OCI-LY1 (cell line): Measurements from ENCODE around the gene MBNL2.

ENCODE experiments used
- H2AFZ ChIP-seq: fragments of 200-600 bp; sonication (generic), shearing (Covaris generic); 2 replicates; pipeline ENCODE4 v1.6.0; 2014; ENCODE audit warnings: antibody characterized with exemption, mild to moderate bottlenecking, low read length
- H3F3A ChIP-seq: fragments of 200-600 bp; sonication (generic), shearing (Covaris generic); 2 replicates; pipeline ENCODE4 v1.6.0; 2014; ENCODE audit warnings: mild to moderate bottlenecking, antibody characterized with exemption, low read length, moderate library complexity; ENCODE audit not compliant: insufficient read depth
- H3K27ac ChIP-seq: fragments of 200-600 bp; sonication (generic); 2 replicates; pipeline ENCODE4 v1.5.1; 2014; ENCODE audit warnings: low read length, mixed run types, mild to moderate bottlenecking, low read depth; ENCODE audit not compliant: poor library complexity, severe bottlenecking
- H3K27me3 ChIP-seq: fragments of 200-600 bp; sonication (generic); 2 replicates; pipeline ENCODE4 v1.6.0; 2014; ENCODE audit warnings: antibody characterized with exemption, mild to moderate bottlenecking, low read length, moderate library complexity; ENCODE audit not compliant: insufficient read depth
- H3K36me3 ChIP-seq: fragments of 200-600 bp; sonication (generic); 2 replicates; pipeline ENCODE4 v1.6.1; 2014; ENCODE audit warnings: mild to moderate bottlenecking, antibody characterized with exemption, low read length, moderate library complexity, mixed read lengths; ENCODE audit not compliant: insufficient read depth
- H3K4me1 ChIP-seq: fragments of 200-600 bp; sonication (generic); 2 replicates; pipeline ENCODE4 v1.5.1; 2014; ENCODE audit warnings: mild to moderate bottlenecking, low read length, moderate library complexity; ENCODE audit not compliant: insufficient read depth, severe bottlenecking
- H3K4me2 ChIP-seq: fragments of 200-600 bp; sonication (generic), shearing (Covaris generic); 2 replicates; pipeline ENCODE4 v1.6.1; 2014; ENCODE audit warnings: low read length
- H3K4me3 ChIP-seq: fragments of 200-600 bp; sonication (generic); 2 replicates; pipeline ENCODE4 v1.5.1; 2014; ENCODE audit warnings: low read length, low read depth, mild to moderate bottlenecking, mixed read lengths; ENCODE audit not compliant: poor library complexity, severe bottlenecking
- H3K79me2 ChIP-seq: fragments of 200-600 bp; shearing (Covaris generic); 2 replicates; pipeline ENCODE4 v1.6.1; 2016; ENCODE audit warnings: mixed run types, low read length, mixed read lengths; ENCODE audit not compliant: insufficient read depth
- H3K9ac ChIP-seq: fragments of 200-600 bp; sonication (generic), shearing (Covaris generic); 2 replicates; pipeline ENCODE4 v1.6.1; 2014; ENCODE audit warnings: mild to moderate bottlenecking, low read length, mixed read lengths
- H3K9me2 ChIP-seq: fragments of 200-600 bp; sonication (generic), shearing (Covaris generic); 2 replicates; pipeline ENCODE4 v1.6.1; 2014; ENCODE audit warnings: low read depth, mild to moderate bottlenecking, low read length, mixed read lengths
- H3K9me3 ChIP-seq: fragments of 200-600 bp; shearing (Covaris generic); 2 replicates; pipeline ENCODE4 v1.6.1; 2014; ENCODE audit warnings: low read length, mixed read lengths
- H4K20me1 ChIP-seq: fragments of 200-600 bp; sonication (generic), shearing (Covaris generic); 2 replicates; pipeline ENCODE4 v1.6.0; 2016; ENCODE audit warnings: mild to moderate bottlenecking, low read length; ENCODE audit not compliant: insufficient read depth
- EZH2 ChIP-seq: fragments of 200-600 bp; sonication (generic), shearing (Covaris generic); IDR thresholded peaks from 2 replicates; pipeline ENCODE4 v1.8.0; 2017; ENCODE audit warnings: borderline replicate concordance, mixed run types, mild to moderate bottlenecking, antibody characterized with exemption, low read length, moderate library complexity, mixed read lengths
- TF ChIP-seq, protein P1 (sequence below): fragments of 200-600 bp; sonication (generic), shearing (Covaris generic); IDR thresholded peaks from 2 replicates; pipeline ENCODE4 v1.5.1; 2017; ENCODE audit warnings: mild to moderate bottlenecking, antibody characterized with exemption, low read length, moderate library complexity, mixed read lengths

Gene MBNL2

DNA sequence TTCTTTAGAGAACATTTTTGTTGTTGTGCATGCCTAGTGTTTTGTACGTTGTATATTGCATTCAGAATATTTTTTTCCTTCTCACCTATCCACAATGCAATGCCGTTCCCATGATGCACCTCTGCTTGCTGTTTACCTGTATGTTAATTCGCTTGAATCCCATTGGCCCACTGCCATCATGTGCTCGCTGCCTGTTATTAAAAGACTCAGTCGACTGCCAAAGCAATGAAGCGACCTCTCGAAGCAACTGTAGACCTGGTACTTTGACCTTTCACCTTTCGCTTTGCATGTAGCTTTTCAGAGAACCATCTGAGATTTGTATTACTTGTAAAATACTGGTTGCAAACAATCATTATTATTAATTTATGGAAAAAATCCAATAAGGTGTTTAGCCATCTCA lies 134.5 kb downstream of the MBNL2 start:
- no peak overlapping the region for H2AFZ ChIP-seq
- H3K27me3 ChIP-seq = no peaks in the 10 kb centered on the region
- H3K9me3 ChIP-seq = no peaks in the 10 kb centered on the region
- peaks cover 20% of the 10 kb centered on the region; the same call in 1 of the 2 replicates for H3K36me3 ChIP-seq
- no peak overlapping the region for H3K27ac ChIP-seq
- H3K4me2 ChIP-seq = no peak overlapping the region
- peaks cover 9% of the 10 kb centered on the region for H3K4me1 ChIP-seq
- H3K79me2 ChIP-seq = no peaks in the 10 kb centered on the region
- no peak overlapping the region for H3K4me3 ChIP-seq
- no peaks in the 10 kb centered on the region for H3F3A ChIP-seq
- no peak overlapping the region for H3K9ac ChIP-seq
- no peak for TF ChIP-seq EZH2
- TF ChIP-seq, protein P1, sequence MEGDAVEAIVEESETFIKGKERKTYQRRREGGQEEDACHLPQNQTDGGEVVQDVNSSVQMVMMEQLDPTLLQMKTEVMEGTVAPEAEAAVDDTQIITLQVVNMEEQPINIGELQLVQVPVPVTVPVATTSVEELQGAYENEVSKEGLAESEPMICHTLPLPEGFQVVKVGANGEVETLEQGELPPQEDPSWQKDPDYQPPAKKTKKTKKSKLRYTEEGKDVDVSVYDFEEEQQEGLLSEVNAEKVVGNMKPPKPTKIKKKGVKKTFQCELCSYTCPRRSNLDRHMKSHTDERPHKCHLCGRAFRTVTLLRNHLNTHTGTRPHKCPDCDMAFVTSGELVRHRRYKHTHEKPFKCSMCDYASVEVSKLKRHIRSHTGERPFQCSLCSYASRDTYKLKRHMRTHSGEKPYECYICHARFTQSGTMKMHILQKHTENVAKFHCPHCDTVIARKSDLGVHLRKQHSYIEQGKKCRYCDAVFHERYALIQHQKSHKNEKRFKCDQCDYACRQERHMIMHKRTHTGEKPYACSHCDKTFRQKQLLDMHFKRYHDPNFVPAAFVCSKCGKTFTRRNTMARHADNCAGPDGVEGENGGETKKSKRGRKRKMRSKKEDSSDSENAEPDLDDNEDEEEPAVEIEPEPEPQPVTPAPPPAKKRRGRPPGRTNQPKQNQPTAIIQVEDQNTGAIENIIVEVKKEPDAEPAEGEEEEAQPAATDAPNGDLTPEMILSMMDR = no peak
- no peaks in the 10 kb centered on the region for H4K20me1 ChIP-seq
- no peaks in the 10 kb centered on the region for H3K9me2 ChIP-seq

GRCh38 chr13:97359181-97360057 lies 137.3 kb downstream of the MBNL2 start:
- Histone ChIP-seq H4K20me1 (no peaks in the 10 kb centered on the region), H3K9me3 (no peaks in the 10 kb centered on the region), H3K27me3 (no peaks in the 10 kb centered on the region), H3K4me2 (no peak overlapping the region), H3K27ac (no peak overlapping the region), H3K4me1 (peaks cover 9% of the 10 kb centered on the region), H3K4me3 (no peak overlapping the region), H2AFZ (no peak overlapping the region), H3K79me2 (no peaks in the 10 kb centered on the region), H3F3A (no peaks in the 10 kb centered on the region), H3K9me2 (no peaks in the 10 kb centered on the region), H3K9ac (no peak overlapping the region), H3K36me3 (peaks cover 26% of the 10 kb centered on the region; the same call in 1 of the 2 replicates)
- TF ChIP-seq, protein P1 = peak; percentile 99
- no peak for TF ChIP-seq EZH2

DNA sequence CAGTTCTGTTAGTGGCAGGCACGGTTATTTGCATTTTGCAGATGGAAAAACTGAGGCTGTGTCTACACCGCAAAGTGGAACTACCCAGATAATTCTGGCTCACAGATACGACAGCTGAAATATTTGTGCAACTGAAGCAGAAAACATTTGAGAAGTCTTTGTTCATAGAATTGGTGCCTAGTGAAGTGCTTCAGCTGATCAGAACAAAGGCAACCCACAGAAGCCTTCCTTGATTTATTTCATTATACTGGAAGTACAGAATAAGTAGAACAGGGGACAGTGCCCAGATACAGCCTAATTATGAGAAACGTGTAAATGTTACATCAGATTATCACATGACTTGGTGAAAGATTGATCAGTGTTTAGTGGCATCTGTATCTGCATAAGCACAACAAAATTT lies 138.5 kb downstream of the MBNL2 start:
- H3K9me3 ChIP-seq = no peaks in the 10 kb centered on the region
- no peak overlapping the region for H2AFZ ChIP-seq
- peaks cover 9% of the 10 kb centered on the region for H3K4me1 ChIP-seq
- TF ChIP-seq EZH2 = no peak
- no peaks in the 10 kb centered on the region for H3K9me2 ChIP-seq
- H4K20me1 ChIP-seq = no peaks in the 10 kb centered on the region
- H3K4me3 ChIP-seq = no peak overlapping the region
- H3F3A ChIP-seq = no peaks in the 10 kb centered on the region
- no peak overlapping the region for H3K4me2 ChIP-seq
- peaks cover 26% of the 10 kb centered on the region; the same call in 1 of the 2 replicates for H3K36me3 ChIP-seq
- no peak overlapping the region for H3K9ac ChIP-seq
- no peak overlapping the region for H3K27ac ChIP-seq
- H3K79me2 ChIP-seq = no peaks in the 10 kb centered on the region
- H3K27me3 ChIP-seq = no peaks in the 10 kb centered on the region

DNA sequence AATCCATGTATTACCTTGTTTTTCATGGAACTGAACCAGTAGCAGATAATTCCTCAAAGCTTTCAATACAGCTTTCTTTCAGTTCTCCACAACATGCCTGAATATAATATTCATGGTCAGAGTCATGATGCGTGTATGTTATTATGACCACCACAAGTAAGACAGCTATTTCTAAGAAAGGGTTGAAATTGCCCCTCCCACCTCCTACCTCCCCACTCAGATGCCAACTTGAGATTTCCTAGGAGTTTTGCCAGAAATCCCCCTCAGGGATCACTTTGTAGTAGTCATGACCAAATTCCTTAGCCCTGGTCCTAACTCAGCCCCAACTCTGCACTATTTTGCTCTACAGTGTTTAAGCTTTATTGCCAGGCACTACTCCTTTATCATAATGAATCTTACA lies 141.9 kb downstream of the MBNL2 start:
- peaks cover 14% of the 10 kb centered on the region for H3K36me3 ChIP-seq
- TF ChIP-seq, protein P1 = no peak
- no peak for TF ChIP-seq EZH2
- no peak overlapping the region for H3K4me3 ChIP-seq
- no peaks in the 10 kb centered on the region for H3K27me3 ChIP-seq
- H3F3A ChIP-seq = no peaks in the 10 kb centered on the region
- no peaks in the 10 kb centered on the region for H3K9me3 ChIP-seq
- H3K27ac ChIP-seq = no peak overlapping the region
- no peaks in the 10 kb centered on the region for H3K9me2 ChIP-seq
- peaks cover 13% of the 10 kb centered on the region for H3K4me1 ChIP-seq
- no peak overlapping the region for H3K9ac ChIP-seq
- no peak overlapping the region for H2AFZ ChIP-seq
- no peaks in the 10 kb centered on the region for H3K79me2 ChIP-seq
- no peaks in the 10 kb centered on the region for H4K20me1 ChIP-seq
- no peak overlapping the region for H3K4me2 ChIP-seq
